Measurements from ENCODE around the gene ZC2HC1C. TPM values are rescaled to one million over a fixed set of nuclear protein-coding genes. Genes with fewer than 3 reads are reported as not detected.
A peak's percentile ranks its signal among the peaks of the same experiment; 100 is the strongest.

Gene ZC2HC1C
- total RNA-seq, 4 donors from 2014 or later: 0.48 to 5.6 (median 1.5) TPM

GRCh38 chr14:75070383-75070782, 942 bp downstream of the ZC2HC1C start:
- DNase-seq (ENCODE audit: low spot score) (no peak), ATAC-seq (ENCODE audit: low FRiP score) (no peak)
- no peak for TF ChIP-seq CTCF (IDR thresholded peaks at IDR 0.05)

GRCh38 chr14:75077794-75078193, 8.4 kb downstream of the ZC2HC1C start:
- ATAC-seq (ENCODE audit: low FRiP score) (no peak), DNase-seq (ENCODE audit: low spot score) (no peak)
- TF ChIP-seq CTCF (IDR thresholded peaks at IDR 0.05): no peak

GRCh38 chr14:75079521-75079920, 10.1 kb downstream of the ZC2HC1C start:
- DNase-seq (ENCODE audit: low spot score): no peak
- no peak for TF ChIP-seq CTCF (IDR thresholded peaks at IDR 0.05)
- no peak for ATAC-seq (ENCODE audit: low FRiP score)

- DNase-seq (ENCODE audit: low spot score): no peak
- no peak for TF ChIP-seq CTCF (IDR thresholded peaks at IDR 0.05)
- no peak for ATAC-seq (ENCODE audit: low FRiP score)
These were observed 12.3 kb downstream of the ZC2HC1C start for GRCh38 chr14:75081660-75082229.

GRCh38 chr14:75083271-75083670, 13.8 kb downstream of the ZC2HC1C start:
- no peak for DNase-seq (ENCODE audit: low spot score)
- no peak for ATAC-seq (ENCODE audit: low FRiP score)
- TF ChIP-seq CTCF (IDR thresholded peaks at IDR 0.05): no peak

GRCh38 chr14:75084513-75084912, 15.1 kb downstream of the ZC2HC1C start:
- ATAC-seq (ENCODE audit: low FRiP score) (no peak), DNase-seq (ENCODE audit: low spot score) (no peak)
- no peak for TF ChIP-seq CTCF (IDR thresholded peaks at IDR 0.05)

GRCh38 chr14:75088153-75088552, 18.7 kb downstream of the ZC2HC1C start:
- no peak for TF ChIP-seq CTCF (IDR thresholded peaks at IDR 0.05)
- ATAC-seq (ENCODE audit: low FRiP score) (peak; percentile 28), DNase-seq (ENCODE audit: low spot score) (no peak)
